ENCODE results near the gene FAM222B.
A peak's percentile ranks its signal among the peaks of the same experiment; 100 is the strongest.
"Not testable (repeated sequence)": the region's sequence is repeated elsewhere in the genome, so short reads cannot be mapped to it uniquely, and the experiment has no call there.

Gene FAM222B

DNA sequence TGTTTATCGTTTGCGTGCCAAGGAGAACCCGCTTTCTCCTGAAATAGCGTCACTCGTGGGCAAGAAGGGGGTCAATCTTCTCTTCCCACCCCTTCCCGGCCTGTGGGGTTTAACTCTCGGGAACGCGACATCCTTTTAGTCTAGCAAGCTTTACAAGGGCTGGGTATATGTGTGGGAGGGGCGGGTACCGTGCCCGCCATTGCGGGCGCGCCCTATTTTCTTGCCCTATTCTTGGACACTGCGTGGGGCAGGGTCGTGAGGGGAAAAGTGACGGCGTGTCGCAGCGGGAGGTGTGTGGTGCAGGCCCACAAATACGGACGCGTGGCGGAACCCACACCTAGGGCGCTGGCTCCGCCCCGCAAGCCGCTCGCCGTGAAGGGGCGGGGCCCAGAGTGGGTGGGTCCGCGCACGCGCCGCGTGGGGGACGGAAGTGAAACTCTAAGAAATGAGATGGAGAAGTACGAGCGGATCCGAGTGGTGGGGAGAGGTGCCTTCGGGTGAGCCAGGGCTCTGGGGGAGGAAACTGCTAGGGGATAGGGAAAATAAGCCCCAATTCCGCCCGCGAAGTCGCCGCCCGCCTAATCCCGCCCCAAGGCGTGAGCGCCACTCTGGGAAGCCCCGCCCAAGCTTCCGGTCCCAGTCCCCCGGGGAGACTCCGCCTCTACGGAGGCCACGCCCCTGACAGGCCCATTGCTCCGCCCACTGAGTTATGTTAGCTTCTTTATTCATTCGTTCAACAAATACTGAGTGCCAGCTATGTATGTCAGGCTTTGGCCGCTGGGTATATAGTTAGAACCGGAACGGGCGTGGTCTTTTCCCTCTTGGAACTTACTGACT lies 114.0 kb downstream of the FAM222B start, which contains the start of gene NEK8:
TSS of gene NEK8 (plus strand) at position 425 of the 837 bp plus-strand sequence. CDS start at position 451, 26 bp downstream.
- DNase-seq (ENCODE audit: low read depth in 2 of 2) = peak; percentile 90 to 95

DNA sequence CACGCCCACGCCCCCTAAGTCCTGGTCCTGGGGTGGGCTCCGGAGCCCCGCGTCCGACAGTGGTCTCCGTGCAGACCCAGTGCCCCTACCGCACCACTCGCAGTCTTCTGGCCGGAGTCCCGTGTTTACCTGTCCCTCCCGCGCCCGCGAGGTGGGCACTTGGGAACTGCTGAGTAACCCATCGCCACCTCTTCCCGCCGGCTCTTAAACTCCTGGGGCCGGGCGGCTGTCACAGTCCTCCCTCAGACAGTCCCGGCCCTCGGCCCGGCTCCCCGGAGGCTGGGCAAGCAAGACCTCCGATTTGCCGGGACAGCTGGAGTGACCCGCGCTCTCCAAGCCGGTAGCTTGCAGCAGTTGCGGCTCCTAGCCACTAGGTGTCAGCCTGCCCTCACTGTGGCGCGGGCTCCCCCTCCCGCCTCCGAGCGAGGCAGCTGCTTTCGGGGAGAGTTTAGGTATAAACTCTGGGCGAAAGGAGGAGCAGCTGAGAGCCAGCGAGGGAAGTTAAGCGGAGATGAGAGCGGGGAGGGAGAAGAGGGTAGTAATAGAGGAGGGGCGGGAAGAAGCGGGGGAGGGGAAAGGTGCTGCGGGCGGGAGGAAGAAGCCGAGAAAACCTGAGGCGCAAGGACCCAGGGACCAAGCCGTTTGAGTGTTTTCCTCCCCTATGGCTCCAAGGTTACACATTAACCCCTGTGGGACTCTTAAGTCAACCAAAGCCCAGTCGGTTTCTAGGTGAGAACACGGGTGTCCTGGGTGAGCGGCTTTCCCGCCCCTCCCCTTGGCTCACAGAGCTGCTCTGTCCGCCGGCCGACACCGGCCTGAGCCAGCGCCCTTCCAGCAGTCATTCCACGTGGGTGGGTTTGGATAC lies 115.7 kb downstream of the FAM222B start:
- peak; percentile 79 to 82 for DNase-seq (ENCODE audit: low read depth in 2 of 2)

DNA sequence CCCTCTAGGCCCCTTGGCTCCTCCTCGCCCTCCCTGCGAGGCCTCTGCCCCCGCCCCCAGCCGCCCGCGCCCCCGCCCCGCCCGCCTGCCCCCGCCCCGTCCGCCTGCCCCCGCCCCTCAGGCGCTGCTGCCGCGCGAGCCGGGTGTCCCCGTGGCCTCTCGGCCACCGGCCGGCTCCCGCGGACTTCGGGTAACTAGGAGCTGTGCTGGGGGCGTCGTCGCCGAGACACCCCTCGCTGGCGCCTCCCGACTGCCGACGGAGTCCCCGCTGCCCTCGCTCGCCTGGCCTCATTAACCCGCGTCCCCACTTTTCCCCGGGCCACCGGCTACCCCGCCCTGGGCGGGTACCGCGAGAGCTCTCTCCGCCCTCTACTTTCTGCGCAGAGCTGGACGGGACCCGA lies 116.4 kb downstream of the FAM222B start, which contains the start of gene TLCD1:
TSS of gene TLCD1 (minus strand) at position 8 of the 401 bp plus-strand sequence. CDS start 136 bp downstream, outside the sequence.
- peak in 1 of 2 donors; percentile 50 for DNase-seq (ENCODE audit: low read depth in 2 of 2)

DNA sequence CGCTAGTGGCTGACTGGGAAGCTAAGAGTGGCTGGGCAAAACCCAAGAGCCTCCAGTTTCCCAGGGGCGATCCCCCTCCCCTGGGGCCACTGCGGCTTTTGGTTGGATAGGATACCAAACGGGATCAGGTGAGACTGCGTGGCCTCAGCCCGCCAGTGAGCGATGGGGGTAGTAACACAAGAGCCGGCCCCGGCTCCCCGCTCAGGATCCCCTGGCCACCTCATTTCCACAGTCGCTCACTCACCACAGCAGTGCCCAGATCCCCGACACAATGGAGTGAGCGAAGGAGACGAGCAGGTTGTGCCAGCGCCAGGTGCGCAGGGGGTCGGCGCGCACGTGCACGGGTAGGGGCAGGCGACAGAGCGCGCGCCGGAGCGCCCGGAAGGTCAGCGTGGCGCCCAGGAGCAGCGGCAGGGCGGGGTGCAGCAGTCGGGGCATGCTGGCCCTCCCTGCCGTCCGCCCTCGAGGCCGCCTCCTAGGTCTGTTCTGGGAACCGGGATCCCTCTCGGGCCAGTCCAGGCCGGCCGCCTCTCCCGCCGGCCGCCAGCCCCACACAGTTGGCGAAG lies 116.8 kb downstream of the FAM222B start:
- no peak for DNase-seq (ENCODE audit: low read depth in 2 of 2)

DNA sequence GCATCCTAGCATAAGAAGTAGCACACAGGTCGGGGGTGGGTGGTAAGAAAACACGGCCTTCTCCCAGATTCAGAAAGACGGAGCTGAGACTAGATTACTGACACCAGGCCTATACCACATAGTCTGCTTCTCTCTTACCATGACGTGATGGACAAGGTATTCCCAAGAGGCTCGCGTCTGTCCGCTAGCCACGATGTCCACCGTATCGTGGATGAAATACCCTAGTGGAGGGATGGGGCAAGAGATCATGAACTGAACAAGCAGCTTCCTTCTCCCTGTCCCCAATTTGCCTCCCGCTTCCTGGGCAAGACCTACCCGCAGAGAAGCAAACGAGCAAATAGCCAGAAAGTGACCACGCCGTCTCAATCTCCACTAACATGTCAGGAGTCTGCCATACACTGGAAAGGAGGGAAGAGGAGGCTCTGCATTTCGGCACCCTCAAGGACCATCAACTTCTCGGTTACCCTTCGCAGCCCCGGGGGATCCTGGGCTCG lies 117.4 kb downstream of the FAM222B start:
- no peak for DNase-seq (ENCODE audit: low read depth in 2 of 2)

DNA sequence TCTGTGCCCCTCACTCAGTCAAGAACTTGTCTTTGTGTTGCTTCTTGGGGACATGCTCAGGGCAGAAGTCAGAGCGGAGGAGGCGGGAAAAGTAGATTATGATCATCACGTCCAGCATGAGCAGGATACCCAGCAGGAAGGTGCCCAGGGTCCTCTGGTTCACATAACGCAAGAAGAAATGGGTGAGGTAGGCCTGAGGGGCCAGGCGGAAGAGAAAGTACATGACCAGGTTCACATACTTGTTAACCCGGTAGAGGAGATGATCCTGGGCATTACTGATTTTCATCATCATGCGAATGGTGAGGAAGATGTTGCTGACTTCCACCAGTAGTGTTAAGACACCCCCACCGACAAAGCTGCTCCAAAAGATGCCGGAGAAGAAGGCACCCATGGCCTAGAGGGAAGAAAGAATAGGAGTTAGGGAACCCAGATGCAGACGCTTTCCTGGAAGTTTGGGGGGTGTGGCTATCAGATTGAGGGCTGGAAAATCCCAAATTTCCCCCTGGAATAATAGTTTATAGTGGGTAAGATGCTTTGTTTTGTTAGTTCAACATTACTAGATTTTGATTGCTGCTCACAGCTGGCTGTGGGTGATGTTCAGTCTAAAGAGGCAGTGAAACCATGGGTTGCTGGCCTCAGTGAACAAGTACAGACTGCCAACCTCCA lies 118.0 kb downstream of the FAM222B start:
- DNase-seq (ENCODE audit: low read depth in 2 of 2) = no peak

DNA sequence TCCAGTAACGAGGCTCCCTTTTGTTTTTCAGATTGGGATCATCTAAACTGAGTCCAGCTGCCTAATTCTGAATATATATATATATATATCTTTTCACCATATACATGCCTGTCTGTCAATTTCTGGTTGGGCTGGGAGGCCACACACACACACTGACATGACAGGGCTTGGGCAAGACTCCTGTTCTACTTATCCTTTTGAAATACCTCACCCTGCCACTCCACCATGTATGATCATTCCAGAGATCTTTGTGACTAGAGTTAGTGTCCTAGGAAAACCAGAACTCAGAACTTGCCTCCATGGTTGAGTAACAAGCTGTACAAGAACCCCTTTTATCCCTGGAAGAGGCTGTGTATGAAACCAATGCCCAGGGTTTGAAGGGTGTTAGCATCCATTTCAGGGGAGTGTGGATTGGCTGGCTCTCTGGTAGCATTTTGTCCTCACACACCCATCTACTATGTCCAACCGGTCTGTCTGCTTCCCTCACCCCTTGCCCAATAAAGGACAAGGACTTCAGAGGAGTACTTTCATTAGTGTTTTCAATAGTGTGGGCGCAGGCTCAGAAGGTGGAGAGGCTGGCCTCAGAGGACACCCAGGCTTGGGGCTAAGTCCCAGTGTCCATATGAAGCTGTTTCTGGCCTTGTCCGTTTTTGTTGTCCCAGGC lies 118.6 kb downstream of the FAM222B start:
- not testable (repeated sequence) for DNase-seq (ENCODE audit: low read depth in 2 of 2)

DNA sequence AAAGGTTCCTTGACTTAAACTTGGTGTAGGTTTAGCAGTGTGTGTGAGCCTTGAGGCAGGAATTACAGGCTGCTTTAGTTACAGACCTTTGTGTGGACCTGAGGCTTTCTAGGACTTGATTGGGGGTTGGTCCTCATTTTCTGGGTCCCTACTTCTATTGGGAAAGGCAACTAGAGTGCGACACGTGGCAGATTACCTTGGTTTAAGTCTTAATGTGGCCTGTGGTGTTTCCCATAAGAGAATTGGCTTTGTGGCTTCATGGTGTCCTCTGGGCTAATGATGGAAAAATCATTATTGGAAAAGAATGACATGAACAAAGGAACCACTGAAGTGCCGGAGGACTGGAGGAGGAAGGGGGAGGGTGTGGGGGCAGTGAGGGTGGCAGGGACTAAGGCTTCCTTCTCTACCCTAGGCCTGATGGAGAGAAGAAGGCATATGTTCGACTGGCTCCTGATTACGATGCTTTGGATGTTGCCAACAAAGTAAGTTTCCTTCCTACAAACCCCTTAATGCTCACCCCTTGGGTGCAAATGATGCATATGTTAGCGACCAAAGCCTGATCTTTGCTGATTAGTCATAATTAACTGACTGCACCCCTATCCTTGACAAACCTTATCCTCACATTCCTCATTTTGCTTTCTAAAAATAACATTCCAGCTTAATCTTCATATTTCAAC lies 119.3 kb downstream of the FAM222B start:
- DNase-seq (ENCODE audit: low read depth in 2 of 2) = no peak

DNA sequence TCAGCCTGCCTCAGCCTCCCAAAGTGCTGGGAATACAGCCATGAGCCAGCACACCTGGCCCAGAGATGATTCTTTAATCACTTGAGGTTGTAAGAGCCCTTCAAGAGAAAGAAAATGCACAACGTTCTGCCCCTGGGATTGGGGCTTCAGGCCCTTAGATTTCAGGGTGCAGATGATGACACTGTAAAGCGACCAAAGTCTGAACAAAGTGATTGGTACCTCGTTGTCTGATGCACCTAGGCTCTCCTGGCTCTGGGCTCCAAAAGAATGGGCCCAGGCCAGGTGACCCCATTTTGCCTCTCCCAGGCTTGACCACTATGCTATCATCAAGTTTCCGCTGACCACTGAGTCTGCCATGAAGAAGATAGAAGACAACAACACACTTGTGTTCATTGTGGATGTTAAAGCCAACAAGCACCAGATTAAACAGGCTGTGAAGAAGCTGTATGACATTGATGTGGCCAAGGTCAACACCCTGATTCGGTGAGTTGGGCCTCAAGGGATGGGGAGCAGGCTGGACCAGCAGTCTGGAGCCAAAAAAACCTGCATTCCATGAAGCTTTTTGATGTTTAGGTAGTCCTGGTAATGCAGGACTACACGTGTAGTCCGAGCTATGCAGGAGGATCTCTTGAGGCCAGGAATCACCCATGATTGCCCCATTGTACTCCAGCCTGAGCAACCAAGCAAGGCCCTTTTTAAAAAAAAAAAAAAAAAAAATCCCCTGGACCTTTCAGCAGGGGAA lies 120.0 kb downstream of the FAM222B start:
- no peak for DNase-seq (ENCODE audit: low read depth in 2 of 2)

DNA sequence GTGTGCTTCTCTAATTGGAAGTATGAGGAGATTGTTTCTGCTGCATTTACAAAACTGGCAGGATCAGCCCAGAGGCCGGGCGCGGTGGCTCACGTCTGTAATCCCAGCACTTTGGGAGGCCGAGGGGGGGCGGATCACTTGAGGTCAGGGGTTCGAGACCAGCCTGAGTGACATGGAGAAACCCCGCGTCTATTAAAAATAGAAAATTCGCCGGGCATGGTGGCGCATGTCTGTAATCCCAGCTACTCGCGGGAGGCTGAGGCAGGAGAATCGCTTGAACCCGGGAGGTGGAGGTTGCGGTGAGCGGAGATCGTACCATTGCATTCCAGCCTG lies 121.6 kb downstream of the FAM222B start:
- not testable (repeated sequence) for DNase-seq (ENCODE audit: low read depth in 2 of 2)

DNA sequence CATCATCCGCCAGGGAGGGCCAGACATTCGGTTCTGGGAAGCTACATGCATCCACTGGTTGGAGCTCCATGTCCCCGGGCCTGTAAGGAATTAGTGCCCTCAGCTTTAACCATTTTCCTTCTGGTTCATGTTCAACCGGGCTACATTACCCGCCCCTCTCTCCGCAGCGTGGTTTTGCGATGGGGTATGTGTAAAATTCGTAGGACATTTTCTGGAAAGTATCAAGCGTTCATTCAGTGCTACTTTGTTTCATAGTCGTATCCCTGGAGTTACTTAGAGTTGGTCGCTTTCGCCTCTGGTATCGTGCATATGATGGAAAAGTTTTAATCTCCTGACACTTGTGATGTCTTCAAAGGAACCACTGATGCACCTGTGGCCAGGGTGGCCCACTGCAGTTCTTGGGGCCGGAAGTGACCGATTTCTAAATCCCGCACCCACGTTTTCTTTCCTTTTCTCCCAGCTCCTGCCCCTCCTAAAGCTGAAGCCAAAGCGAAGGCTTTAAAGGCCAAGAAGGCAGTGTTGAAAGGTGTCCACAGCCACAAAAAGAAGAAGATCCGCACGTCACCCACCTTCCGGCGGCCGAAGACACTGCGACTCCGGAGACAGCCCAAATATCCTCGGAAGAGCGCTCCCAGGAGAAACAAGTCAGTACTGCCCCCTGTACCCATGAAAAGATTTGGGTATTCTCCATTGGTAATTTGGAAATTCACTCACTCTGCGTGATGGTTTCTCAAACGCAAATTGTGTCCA lies 122.2 kb downstream of the FAM222B start:
- DNase-seq (ENCODE audit: low read depth in 2 of 2) = no peak

DNA sequence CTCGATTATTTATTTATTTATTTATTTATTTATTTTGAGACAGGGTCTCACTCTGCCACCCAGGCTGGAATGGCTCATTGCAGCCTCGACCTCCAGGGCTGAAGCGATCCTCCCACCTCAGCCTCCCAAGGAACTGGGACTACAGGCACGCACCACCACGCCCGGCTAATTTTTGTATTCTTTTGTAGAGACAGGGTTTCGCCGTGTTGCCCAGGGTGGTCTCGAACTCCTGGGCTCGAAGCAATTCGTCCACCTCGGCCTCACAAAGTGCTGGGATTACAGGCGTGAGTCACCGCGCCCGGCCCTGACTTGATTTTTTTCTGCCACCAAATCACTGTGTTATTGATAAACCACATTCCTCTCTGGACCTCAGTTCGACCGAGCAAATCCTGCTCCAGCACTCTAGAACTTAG lies 123.6 kb downstream of the FAM222B start:
- DNase-seq (ENCODE audit: low read depth in 2 of 2) = no peak

DNA sequence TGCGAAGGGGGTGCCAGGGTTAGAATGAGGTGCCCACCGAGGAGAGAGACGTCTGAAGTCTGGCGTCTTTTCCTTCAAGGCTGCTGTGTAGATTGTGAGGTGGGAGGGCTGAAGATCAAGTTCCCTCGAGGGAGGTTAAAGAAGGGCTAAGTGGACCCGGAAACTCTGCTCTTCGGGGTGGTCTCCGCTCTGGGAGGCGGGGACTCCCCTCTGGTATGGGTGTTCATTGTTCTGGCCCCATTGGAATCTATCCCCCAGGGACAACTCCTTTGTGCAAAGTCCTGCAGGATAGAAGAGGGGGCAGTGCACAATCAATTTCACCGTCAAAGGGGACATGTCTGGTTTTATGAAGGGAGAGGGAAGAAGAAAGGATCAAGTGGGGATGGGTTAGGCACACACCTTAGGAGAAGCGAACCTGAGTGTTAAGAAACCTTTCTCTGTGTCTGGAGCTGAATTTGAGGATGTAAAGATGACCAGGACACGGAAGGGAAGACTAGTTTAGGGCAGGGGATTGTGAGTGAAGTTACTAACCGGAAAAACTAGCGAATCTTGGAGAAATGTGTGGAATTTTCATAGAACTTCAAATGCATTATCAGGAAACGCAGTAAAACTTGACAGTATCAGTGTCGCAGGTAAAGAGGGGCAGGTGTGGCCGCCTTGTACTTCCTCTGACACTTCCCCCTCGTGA lies 124.1 kb downstream of the FAM222B start:
- no peak for DNase-seq (ENCODE audit: low read depth in 2 of 2)

DNA sequence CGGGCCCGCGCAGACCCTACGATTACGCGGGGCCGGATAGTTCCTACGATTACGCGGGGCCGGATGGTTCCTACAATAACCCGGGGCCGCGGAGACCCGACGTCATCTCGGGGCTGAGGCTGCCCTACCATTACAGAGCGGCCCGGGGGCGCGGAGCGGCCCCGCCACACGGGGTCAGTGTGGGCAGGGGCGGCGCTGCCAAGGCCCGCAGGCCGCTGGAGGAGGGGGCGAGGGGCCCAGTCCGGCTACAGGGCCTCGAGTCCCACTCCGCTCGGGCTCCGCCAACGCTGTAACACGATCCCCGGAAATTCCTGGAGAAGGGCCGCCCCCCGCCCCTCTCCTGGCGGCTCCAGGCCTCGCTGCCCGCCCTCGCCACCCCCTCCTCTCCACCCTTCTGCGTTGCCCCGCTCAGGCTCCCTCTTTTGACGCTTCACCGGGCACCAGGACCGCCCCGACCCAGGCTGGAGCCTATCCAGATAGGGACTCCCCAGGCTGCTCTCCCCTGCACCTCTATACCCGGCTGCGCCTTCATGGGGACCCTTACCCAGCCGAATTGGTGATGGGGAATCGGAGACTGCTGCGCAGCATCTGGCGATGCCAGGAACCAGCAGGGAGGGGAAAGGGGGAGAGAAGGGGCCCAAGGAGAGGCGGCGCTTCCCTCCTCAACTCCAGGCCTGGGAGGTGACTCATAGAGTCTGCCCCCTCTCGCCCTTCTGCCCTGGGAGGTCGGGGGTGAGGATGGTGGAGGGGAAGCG lies 124.8 kb downstream of the FAM222B start, which contains the start of gene RAB34:
TSS of gene RAB34 (minus strand) at position 291 of the 755 bp plus-strand sequence. CDS start 602 bp downstream, outside the sequence.
- no peak for DNase-seq (ENCODE audit: low read depth in 2 of 2)

DNA sequence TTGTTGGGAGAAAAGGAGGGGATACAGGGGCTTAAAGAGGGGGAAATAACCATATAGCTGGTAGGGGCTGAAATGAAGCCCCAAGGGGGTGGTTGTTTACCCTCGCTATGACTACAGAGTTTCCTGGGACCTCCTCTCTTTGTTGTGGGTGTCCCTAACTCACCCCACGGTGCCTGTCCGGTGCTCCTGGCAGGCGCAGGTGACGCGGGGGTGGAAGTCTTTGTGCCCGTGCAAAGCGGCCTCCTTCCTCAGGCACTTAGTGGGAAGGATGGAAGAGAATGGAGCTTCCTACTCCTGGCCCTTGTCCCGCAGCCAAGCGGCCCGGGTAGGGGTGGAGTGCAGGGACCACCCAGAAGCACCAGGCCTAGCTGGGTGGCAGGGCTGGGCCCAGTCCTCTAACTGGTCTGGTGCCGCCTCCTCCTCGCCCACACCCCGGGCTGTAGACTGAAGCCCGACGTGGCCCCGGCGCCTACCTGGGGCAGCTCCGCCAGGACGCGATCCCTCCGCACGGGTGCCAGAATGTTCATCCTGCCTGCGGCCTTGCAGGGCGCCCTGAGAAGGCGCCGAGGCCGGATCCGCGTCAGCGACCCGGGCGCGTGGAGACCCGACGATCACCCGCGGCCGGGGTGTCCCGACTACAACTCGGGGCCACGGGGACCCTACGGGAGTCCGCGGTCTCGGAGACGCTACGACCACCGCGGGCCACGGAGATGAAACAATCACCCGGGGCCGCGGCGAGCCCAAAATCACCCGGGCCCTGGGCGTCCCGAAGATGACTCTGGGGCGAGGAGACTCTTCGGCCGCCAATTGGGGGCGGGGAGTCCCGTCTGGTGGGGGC lies 125.6 kb downstream of the FAM222B start:
- DNase-seq (ENCODE audit: low read depth in 2 of 2) = no peak

DNA sequence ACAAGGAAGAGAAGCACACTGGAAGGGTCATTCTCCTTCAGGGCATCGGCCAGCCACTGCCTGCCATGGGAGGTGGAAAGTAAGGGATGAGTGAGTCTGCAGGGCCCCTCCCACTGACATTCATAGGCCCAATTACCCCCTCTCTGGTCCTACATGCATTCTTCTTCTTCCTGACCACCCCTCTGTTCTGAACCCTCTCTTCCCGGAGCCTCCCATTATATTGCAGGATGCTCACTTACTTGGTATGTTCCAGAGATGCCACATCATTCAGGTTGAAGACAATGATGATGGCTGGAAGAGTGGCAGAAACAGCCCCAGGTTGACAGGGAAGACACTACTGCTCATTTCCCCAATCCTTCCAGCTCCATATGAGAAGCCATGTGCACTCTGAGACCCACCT lies 127.4 kb downstream of the FAM222B start:
- no peak for DNase-seq (ENCODE audit: low read depth in 2 of 2)

DNA sequence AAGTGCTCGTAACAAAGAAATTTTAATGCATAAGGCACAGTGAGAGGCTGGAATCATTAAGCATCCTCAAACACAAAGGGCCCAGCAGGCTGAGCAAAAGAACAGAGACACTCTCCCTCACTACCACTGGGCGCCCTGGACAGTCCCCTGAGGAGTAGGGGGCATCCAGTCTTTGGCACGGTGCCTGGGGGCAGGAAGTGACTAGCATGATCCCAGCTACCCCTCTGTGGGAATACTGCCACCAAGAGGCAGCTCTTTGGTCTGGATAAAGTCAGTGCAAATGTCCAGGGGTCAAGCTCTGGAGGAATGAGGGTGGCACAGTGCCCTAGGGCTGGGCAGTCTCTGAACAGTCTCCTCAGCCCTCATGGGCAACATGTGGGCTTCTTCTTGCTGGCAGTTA lies 128.3 kb downstream of the FAM222B start:
- no peak for DNase-seq (ENCODE audit: low read depth in 2 of 2)

Data from stimulated activated CD8-positive, alpha-beta memory T cell treated with anti-CD3 and anti-CD28 coated beads, Interleukin-15, amount 100 ng/mL, for 4 hours (primary cell).